Measurements from ENCODE around the gene DYNC2H1.

The DYNC2H1 gene

DNA sequence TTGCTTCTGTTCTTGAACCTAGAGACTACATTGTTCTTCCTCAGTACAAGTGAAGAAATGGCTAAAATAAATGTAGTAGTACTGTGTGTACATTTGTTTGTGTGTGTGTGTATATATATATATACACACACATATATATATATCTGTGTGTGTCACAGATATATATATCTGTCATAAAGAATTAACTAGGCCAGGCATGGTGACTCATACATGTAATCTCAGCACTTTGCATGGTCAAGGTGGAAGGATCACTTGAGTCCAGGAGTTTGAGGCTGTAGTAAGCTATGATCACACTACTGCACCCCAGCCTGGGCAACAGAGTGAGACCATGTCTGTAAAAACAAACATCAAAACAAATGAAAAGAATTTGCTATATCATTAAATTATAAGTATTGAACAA, 164.8 kb downstream of the DYNC2H1 start:
- TF ChIP-seq, protein P1, sequence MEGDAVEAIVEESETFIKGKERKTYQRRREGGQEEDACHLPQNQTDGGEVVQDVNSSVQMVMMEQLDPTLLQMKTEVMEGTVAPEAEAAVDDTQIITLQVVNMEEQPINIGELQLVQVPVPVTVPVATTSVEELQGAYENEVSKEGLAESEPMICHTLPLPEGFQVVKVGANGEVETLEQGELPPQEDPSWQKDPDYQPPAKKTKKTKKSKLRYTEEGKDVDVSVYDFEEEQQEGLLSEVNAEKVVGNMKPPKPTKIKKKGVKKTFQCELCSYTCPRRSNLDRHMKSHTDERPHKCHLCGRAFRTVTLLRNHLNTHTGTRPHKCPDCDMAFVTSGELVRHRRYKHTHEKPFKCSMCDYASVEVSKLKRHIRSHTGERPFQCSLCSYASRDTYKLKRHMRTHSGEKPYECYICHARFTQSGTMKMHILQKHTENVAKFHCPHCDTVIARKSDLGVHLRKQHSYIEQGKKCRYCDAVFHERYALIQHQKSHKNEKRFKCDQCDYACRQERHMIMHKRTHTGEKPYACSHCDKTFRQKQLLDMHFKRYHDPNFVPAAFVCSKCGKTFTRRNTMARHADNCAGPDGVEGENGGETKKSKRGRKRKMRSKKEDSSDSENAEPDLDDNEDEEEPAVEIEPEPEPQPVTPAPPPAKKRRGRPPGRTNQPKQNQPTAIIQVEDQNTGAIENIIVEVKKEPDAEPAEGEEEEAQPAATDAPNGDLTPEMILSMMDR (conservative IDR thresholded peaks at IDR 0.05; ENCODE audit: low read depth, low read length) = no peak
- H3K4me2 ChIP-seq = no peak overlapping the region
- no peaks in the 10 kb centered on the region for H3K79me2 ChIP-seq (ENCODE audit: insufficient read depth, low read depth)

DNA sequence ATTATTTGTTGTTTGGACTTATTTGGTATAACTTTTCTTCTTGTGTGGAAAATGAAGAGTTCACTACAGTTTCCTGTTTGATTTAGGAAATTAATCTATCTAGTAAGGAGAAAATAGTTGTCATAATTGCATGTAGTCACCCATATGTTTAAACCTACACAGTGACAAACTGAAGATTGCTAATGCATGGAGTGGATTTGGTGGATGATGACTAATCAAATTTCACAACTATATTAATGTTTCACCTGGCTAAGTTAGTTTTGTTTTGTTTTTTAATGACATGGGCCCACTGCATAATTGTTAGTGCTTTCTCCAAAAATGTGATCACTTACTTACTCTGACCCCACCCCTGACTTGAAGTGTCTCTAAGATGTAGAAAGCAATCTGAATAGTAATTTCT, 170.6 kb downstream of the DYNC2H1 start:
- H2AFZ ChIP-seq (ENCODE audit: low read depth) = no peak overlapping the region
- no peak overlapping the region for H3K9ac ChIP-seq
- no peak overlapping the region for H3K27ac ChIP-seq
- no peak overlapping the region for H3K4me3 ChIP-seq (IDR thresholded peaks at IDR 0.05; ENCODE audit: insufficient read depth, low read depth, low read length)
- TF ChIP-seq, protein P1 (conservative IDR thresholded peaks at IDR 0.05; ENCODE audit: low read depth, low read length) = no peak
- H3K79me2 ChIP-seq (ENCODE audit: insufficient read depth, low read depth) = no peaks in the 10 kb centered on the region
- no peaks in the 10 kb centered on the region for H4K20me1 ChIP-seq (ENCODE audit: insufficient read depth)
- H3K4me1 ChIP-seq (ENCODE audit: low read depth, poor library complexity, severe bottlenecking) = peaks cover 3% of the 10 kb centered on the region
- H3K27me3 ChIP-seq (ENCODE audit: insufficient read depth, low read depth) = no peaks in the 10 kb centered on the region
- no peaks in the 10 kb centered on the region for H3K36me3 ChIP-seq (ENCODE audit: insufficient read depth)
- no peak overlapping the region for H3K4me2 ChIP-seq

More for the DNA sequence above, 164.8 kb downstream of the DYNC2H1 start:
- H3K36me3 ChIP-seq (ENCODE audit: insufficient read depth) = no peaks in the 10 kb centered on the region
- H4K20me1 ChIP-seq (ENCODE audit: insufficient read depth) = no peaks in the 10 kb centered on the region
- no peak overlapping the region for H2AFZ ChIP-seq (ENCODE audit: low read depth)
- no peak overlapping the region for H3K27ac ChIP-seq
- no peaks in the 10 kb centered on the region for H3K27me3 ChIP-seq (ENCODE audit: insufficient read depth, low read depth)
- no peak overlapping the region for H3K9ac ChIP-seq
- no peaks in the 10 kb centered on the region for H3K4me1 ChIP-seq (ENCODE audit: low read depth, poor library complexity, severe bottlenecking)
- no peak overlapping the region for H3K4me3 ChIP-seq (IDR thresholded peaks at IDR 0.05; ENCODE audit: insufficient read depth, low read depth, low read length)

DNA sequence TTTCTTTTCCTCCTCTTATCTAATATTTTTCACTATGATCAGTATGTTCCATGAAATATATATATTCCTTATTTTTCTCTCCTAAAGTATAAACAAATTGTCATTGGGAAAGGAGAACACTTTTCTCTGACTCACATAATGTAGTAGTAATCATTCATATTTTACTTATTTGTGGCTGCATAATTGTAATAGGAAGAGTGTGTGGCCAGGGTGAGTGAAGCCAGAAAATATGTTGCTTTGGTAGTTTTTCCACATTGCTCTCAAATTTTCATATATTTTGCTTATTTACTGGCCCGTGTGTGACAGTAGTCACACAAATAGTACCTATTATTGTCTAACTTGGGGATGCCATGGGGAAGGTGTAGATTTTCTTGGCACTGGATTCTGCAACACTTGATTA, 172.1 kb downstream of the DYNC2H1 start:
- TF ChIP-seq, protein P1 (conservative IDR thresholded peaks at IDR 0.05; ENCODE audit: low read depth, low read length) = no peak
- H3K4me2 ChIP-seq = no peak overlapping the region
- H3K27me3 ChIP-seq (ENCODE audit: insufficient read depth, low read depth) = no peaks in the 10 kb centered on the region
- H3K36me3 ChIP-seq (ENCODE audit: insufficient read depth) = no peaks in the 10 kb centered on the region
- H3K9ac ChIP-seq = no peak overlapping the region
- H3K4me1 ChIP-seq (ENCODE audit: low read depth, poor library complexity, severe bottlenecking) = peaks cover 3% of the 10 kb centered on the region
- H3K79me2 ChIP-seq (ENCODE audit: insufficient read depth, low read depth) = no peaks in the 10 kb centered on the region
- H2AFZ ChIP-seq (ENCODE audit: low read depth) = no peak overlapping the region
- no peak overlapping the region for H3K4me3 ChIP-seq (IDR thresholded peaks at IDR 0.05; ENCODE audit: insufficient read depth, low read depth, low read length)
- H4K20me1 ChIP-seq (ENCODE audit: insufficient read depth) = no peaks in the 10 kb centered on the region
- H3K27ac ChIP-seq = no peak overlapping the region

DNA sequence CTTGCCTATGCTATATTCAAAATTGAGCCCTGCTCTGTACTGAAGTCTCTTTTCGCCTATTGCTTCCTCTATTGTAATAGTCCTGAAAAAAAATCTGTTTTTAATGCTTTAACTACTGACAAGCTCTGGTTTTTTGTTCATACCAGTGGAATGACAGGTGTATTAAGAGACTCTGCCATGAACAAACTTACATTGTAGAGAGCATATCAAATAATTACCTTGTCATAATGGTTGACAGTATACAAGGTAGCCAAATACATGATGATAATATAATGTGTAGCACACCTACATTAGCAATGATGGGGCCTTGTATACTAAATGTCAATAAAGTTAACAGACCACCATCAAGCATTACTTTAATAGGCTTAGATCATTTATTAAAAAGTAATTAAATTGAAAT, 175.0 kb downstream of the DYNC2H1 start:
- Histone ChIP-seq H3K27me3 (ENCODE audit: insufficient read depth, low read depth) (no peaks in the 10 kb centered on the region), H2AFZ (ENCODE audit: low read depth) (no peak overlapping the region), H3K4me2 (no peak overlapping the region), H3K9ac (no peak overlapping the region), H3K4me3 (IDR thresholded peaks at IDR 0.05; ENCODE audit: insufficient read depth, low read depth, low read length) (no peak overlapping the region), H3K4me1 (ENCODE audit: low read depth, poor library complexity, severe bottlenecking) (peaks cover 3% of the 10 kb centered on the region), H3K79me2 (ENCODE audit: insufficient read depth, low read depth) (no peaks in the 10 kb centered on the region), H4K20me1 (ENCODE audit: insufficient read depth) (no peaks in the 10 kb centered on the region), H3K27ac (no peak overlapping the region), H3K36me3 (ENCODE audit: insufficient read depth) (no peaks in the 10 kb centered on the region)
- TF ChIP-seq, protein P1 (conservative IDR thresholded peaks at IDR 0.05; ENCODE audit: low read depth, low read length) = no peak

Measured in KMS-11 (cell line).